NCI-H446 treated with DMSO at 0.1 percent for 48 hours (cell line): ENCODE measurements around the gene DIP2A.
A peak's percentile ranks its signal among the peaks of the same experiment; 100 is the strongest.

Experiments used
- DNase-seq: peaks from one replicate; lab custom pipeline; 2025; lab: John Stamatoyannopoulos, UW

Gene DIP2A, protein sequence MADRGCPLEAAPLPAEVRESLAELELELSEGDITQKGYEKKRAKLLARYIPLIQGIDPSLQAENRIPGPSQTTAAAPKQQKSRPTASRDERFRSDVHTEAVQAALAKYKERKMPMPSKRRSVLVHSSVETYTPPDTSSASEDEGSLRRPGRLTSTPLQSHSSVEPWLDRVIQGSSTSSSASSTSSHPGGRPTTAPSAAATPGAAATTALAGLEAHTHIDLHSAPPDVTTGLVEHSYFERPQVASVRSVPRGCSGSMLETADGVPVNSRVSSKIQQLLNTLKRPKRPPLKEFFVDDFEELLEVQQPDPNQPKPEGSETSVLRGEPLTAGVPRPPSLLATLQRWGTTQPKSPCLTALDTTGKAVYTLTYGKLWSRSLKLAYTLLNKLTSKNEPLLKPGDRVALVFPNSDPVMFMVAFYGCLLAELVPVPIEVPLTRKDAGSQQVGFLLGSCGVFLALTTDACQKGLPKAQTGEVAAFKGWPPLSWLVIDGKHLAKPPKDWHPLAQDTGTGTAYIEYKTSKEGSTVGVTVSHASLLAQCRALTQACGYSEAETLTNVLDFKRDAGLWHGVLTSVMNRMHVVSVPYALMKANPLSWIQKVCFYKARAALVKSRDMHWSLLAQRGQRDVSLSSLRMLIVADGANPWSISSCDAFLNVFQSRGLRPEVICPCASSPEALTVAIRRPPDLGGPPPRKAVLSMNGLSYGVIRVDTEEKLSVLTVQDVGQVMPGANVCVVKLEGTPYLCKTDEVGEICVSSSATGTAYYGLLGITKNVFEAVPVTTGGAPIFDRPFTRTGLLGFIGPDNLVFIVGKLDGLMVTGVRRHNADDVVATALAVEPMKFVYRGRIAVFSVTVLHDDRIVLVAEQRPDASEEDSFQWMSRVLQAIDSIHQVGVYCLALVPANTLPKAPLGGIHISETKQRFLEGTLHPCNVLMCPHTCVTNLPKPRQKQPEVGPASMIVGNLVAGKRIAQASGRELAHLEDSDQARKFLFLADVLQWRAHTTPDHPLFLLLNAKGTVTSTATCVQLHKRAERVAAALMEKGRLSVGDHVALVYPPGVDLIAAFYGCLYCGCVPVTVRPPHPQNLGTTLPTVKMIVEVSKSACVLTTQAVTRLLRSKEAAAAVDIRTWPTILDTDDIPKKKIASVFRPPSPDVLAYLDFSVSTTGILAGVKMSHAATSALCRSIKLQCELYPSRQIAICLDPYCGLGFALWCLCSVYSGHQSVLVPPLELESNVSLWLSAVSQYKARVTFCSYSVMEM (N-terminal part only)

DNA sequence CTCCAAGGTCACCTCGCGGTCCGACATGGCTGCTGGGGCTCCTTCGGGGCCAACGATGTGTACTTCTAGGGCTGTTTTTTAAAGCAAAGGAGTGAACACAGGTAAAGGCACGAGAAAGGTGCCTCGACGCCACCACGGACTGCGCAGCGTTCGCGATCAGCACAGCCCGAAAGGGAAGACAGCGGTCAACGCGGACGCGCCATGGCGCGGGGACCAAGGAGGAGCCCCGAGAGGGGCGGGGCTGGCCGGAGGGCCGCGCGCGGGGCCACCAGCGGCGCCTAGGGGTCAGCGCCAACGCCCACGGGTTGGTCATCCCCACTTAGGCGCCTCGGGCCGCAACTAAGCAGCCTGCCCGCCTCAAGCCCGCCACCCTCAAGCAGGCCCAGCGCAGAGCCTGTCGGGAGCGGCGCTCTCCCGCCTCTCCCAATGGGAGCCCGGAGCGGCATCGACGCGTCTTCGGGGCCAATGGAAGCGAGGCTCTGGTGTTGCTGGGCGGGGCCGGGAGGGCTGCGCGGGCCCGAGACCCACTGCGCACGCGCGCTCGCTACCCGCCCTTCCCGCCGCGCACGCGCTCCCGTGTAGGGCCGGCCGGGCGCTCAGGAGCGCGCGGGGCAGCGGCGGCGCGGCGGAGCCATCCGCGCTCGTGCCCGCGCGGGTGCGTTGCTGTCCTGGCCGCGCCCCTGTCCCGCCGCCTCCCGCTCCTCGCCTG is at the start of gene DIP2A:
DIP2A (plus strand) TSS at position 577 of the 709 bp plus-strand sequence. CDS start 241 bp downstream, outside the sequence.
- peak; percentile 93 for DNase-seq

DNA sequence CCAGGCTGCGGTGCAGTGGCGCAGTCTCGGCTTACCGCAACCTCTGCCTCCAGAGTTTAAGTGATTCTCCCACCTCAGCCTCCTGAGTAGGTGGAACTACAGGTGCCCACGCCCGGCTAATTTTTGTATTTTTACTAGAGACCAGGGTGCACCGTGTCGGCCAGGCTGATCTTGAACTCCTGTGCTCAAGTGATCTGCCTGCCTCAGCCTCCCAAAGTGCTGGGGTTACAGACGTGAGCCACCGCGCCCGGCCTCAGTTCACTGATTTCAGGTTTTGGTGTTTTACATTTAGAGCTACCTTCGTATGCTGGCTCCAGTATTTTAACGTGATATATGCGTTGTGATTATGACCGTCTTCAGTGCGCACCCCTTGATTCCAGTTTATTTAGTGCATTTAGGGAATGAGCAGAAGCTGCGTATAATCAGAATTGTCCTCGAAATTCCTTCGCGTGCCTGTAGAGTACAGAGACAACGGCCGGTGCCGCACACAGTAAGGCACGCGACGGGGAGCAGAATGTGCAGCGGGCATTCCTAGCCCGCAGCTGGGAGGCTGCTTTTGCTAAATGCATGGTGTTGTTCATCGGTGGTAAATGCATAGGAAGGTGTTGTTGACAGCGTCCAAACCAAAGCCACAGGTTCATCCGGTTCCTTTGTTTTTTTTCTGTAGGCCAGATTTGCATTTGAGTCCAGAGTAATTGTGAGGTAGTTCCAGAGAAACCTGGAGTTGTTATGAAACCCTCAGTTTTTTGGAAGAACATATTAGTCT is 48.9 kb upstream of the DIP2A start:
- DNase-seq, result no peak

DNA sequence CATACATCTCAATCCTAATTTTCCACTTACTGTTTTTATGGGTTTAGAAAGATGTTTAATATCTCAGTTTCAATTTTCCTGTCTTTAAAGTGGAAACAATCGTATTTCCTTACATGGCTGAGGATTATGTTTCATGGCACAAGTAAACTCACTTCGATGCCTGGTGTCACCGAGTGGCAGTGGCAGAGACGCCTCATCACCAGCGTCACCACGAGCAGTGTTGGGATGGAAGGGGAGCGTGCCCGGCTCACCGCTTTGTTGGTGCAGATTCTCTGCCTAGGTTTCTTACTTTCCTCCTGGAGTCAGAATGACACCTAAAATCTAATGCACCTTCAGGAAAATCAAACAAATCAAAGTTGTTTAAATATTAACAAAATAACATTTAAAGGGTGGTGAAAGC is 48.2 kb upstream of the DIP2A start:
- DNase-seq, result no peak

DNA sequence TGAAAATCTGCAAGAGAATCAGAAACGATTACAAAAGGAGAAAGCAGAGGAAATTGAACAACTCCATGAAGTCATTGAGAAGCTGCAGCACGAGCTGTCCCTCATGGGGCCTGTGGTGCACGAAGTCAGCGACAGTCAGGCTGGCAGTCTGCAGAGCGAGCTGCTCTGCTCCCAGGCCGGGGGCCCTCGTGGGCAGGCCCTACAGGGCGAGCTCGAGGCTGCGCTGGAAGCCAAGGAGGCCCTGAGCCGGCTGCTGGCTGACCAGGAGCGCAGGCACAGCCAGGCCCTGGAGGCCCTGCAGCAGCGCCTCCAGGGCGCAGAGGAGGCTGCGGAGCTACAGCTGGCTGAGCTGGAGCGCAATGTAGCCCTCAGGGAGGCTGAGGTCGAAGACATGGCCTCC is 47.5 kb upstream of the DIP2A start:
- no peak for DNase-seq

DNA sequence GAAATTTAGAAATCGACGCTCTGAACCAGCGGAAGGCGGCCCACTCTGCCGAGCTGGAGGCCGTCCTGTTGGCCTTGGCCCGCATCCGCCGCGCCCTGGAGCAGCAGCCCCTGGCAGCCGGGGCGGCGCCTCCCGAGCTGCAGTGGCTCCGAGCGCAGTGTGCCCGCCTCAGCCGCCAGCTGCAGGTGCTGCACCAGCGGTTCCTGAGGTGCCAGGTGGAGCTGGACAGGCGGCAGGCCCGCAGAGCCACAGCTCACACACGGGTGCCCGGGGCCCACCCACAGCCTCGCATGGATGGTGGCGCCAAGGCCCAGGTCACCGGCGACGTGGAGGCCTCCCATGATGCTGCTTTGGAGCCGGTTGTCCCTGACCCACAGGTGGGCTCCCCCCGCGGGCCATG is 47.0 kb upstream of the DIP2A start:
- DNase-seq, result no peak

DNA sequence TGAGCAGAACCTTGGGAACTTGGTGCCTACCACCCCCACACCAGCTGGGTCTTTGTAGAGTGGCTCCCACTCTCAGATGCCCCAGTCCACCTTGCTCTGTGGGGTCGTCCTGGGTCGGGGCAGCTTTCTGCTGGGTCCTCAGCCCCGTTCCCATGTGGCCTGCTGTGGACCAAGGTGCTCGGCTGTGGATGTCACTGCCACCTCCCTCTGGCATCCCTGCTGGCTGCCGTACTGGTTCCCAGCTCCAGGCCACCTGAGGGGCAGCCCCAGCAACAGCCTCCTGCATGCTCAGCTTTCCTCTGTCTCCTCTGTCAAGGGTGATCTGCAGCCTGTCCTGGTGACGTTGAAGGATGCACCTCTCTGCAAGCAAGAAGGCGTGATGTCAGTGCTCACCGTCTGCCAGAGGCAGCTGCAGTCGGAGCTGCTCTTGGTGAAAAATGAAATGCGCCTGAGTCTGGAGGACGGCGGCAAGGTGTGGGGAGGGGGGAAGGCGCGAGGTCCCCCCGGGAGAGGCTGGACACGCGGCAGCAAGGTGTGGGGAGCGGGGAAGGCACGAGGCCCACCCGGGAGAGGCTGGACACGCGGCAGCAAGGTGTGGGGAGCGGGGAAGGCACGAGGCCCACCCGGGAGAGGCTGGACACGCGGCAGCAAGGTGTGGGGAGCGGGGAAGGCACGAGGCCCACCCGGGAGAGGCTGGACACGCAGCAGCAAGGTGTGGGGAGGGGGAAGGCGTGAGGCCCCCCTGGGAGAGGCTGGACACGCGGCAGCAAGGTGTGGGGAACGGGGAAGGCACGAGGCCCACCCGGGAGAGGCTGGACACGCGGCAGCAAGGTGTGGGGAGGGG is 45.9 kb upstream of the DIP2A start:
- DNase-seq, result no peak

DNA sequence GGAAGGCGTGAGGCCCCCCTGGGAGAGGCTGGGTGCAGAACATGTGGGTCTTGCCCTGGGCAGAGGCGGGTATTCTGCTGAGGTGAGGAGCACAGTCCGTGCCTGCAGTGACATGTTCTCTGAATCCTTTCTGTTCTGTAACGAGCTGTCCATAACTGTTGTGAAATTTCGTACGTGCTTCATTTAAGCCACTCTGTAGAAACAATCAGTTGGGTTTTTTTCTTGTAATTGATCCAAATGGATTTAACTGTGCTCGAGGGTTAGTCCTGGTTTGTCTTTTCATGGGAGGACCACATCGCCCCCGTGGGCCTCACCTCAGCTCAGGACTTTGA is 45.4 kb upstream of the DIP2A start:
- DNase-seq, result no peak

DNA sequence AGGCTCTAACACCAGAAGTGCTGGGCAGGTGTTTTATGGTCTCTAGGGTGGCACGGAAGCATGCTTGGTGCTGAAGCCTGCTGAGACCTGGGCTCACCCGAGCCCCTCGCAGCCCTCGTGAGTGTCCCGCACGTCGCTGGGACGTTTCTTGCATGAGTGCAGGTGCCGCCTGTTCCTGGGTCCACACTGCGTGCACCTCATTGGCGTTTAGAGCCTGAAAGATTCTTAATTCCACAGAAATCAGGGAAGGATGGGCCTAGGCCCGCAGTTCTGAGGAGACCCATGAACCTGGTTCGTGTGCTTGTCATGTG is 43.8 kb upstream of the DIP2A start:
- DNase-seq, result no peak

DNA sequence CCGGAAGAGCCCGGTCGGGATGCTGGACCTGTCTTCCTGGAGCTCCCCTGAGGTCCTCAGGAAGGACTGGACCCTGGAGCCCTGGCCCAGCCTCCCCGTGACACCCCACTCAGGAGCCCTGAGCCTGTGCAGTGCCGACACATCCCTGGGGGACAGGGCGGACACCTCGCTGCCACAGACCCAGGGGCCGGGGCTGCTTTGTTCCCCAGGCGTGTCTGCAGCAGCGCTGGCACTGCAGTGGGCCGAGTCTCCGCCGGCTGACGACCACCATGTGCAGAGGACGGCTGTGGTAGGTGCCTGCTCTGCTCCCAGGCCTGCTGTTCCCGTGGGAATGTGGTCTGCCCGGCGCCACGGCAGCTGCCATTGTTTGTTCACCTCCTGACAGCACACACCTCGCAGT is 42.1 kb upstream of the DIP2A start:
- no peak for DNase-seq

DNA sequence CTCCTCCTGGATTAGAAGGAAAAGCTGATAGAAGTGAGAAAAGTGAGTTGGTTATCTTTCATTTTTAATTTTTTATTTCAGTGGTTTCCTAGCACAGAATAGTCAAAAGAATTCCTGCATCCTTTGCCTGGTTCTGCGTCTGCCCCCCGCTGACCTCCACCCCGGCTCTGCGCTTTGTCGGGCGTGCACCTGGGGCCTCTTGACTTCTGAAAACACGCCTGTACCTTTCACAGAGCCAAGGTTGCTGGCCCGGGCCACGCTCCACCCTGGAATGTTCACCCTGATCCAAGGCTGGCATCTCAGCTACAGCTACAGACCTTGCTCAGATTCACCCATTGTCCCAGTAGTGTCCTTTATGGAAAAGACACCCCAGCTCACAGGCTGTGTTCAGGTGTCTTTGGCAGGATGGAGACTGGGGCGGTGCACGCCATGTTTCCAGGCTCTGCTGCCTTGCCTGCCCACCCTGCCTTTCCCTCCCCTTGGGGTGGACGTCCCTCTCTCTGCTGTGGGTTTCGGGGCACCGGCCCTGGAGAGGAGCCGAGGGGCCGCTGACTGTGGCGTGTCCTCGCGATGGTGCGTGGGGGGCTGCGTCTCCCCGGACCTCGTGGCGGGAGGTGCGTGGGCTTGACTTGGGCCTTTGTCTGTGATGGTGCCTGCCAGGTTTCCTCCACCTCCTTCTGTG is 40.3 kb upstream of the DIP2A start:
- no peak for DNase-seq

DNA sequence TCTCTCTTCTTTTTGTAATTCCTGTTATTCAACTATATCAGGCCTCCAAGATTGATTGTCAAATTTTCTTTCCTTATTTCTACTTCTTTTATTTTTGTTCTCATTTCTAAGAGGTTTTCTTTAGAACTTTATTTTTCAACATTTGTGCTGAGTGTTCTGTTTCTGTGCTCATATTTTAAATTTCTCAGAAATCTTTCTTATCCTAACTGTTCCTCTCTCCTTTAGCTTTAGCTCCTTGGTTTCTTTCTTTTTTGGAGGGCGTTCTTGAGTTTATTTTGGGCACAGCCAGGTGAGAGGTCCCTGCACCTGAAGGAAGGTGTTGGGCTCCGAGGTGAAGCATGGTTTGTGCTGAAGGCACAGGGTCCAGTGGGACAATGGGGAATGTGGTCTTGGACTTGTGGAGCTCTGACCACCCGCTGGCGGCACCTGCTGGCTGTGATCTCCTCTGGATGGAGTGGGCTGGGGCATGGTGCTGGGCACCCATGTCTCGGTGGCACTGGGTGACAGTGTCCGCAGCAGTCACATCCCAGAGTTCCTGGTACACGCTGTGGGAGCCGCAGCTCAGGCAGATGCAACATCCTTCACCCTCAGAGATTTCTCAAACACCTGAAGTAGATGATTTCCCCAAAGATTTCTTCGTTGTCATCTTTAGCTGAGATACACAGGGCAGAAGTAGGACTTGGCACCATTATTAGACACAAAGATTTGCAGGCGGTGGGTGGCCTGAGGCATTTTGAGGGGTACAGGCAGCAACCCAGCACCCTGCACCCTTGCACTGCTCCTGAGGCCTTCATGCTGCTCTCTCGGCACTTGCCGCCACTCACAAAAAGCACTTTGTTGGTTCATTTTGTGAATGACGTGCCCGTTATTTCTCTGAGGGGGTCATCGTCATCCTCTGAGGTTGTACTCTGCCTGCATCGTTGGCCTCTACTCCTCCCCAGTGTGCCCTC is 38.2 kb upstream of the DIP2A start:
- DNase-seq, result no peak

DNA sequence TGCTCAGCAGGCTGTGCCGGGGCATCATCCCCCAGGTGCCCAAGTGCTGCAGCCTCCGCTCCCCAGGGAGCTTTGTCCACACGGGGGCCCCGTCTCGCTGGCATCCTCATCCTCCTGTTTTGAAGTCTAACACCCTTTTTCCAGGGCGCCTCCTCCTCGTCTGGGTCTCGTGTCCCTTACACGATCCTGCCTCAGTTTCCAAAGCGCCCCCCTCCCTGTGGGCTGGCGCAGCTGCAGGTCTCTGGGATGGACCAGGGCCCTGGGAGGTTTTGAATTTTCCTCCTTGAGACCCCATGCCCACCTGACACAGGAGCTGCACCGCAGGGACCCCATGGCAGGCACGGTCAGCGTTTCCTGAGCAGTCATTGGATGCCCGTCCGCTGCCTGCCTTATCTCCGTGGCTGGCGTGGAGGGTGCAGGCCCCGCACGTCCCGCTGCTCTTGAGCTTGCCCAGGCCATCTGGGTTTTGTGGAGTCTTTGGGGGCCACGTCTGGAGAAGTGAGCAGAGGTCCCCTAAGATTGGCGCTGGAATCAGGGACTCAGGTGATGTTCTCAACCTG is 37.4 kb upstream of the DIP2A start:
- DNase-seq, result no peak

DNA sequence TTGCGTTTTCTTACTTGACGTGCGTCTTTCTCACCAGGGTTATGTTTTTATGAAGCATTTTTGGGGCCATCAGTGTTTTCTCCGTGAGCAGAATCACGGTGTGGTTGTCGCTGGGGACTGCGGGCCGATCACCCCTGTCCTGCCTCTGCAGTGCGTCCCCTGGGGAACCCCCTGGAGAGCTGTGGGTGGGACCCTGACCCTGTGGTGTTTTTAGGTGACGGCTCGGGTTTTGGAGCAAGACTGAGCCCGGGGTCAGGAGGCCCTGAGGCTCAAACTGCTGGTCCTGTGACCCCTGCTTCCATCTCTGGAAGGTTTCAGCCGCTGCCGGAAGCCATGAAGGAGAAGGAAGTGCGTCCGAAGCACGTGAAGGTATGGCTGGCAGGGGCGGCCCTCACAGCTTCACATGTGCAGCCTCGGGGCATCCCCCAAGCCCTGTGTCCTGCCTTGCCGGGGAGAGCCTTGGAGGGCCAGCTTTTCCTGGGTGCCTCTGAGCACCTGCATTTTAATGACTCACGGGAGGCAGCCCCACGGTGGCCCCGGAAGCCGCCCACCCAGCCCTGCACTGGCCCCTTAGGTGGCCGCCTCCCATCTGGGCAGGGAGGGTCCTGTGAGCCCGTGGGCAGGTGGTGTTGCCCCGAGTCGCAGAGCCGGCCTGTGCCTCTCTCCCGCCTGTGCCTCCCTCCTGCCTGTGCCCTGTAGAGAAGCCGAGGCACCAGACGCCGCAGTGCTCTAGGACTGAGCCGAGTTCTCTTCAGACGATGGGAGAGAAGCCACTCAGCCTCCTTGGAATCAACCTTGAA is 36.7 kb upstream of the DIP2A start:
- DNase-seq, result no peak

DNA sequence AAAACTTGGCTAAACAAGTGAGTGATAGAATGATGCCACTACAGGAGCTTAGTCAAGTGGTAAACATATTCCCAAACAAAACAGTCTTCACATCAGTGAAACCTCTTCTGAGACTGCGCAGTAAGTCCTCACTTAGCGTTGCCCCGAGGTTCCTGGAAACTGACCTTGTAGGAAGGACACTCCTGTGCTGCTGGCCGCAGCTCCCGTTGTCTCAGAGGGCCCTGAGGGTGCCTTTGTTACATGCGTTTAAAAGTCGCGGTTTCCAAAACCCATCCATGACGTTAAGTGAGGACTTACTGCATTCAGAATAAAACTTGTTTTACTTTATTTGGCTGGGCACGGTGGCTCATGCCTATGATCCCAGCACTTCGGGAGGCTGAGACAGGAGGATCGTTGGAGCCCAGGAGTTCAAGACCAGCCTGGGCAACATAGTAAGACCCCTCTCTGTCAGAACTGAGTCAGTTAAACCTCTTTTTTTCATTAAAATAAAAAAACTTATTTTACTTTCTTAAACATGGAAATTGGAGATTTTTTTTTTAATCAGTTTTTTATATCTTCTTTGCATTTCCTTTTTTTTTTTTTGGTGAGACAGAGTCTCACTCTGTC is 36.0 kb upstream of the DIP2A start:
- DNase-seq, result no peak

DNA sequence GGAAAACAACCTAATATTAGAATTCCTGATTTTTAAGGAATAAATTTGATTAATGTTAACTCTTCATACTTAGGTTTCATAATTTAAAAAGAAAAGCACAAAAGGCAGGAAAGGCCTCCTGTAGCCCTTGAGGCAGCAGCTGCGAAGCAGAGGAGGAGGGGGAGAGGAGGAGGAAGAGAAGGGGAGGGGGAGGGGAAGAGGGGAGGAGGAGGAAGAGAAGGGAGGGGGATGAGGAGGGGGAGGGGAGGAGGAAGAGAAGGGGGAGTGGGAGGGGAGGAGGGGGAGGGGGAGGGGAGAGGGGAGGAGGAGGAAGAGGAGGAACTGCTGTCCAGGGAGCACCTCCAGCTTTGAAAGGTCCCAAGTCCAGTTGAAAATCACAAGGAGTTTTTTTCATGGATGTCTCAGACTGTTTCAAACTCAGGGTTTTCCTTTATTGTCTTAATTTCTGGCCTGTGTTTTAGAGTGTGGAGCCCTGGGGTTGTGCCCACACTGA is 35.1 kb upstream of the DIP2A start:
- DNase-seq, result no peak

DNA sequence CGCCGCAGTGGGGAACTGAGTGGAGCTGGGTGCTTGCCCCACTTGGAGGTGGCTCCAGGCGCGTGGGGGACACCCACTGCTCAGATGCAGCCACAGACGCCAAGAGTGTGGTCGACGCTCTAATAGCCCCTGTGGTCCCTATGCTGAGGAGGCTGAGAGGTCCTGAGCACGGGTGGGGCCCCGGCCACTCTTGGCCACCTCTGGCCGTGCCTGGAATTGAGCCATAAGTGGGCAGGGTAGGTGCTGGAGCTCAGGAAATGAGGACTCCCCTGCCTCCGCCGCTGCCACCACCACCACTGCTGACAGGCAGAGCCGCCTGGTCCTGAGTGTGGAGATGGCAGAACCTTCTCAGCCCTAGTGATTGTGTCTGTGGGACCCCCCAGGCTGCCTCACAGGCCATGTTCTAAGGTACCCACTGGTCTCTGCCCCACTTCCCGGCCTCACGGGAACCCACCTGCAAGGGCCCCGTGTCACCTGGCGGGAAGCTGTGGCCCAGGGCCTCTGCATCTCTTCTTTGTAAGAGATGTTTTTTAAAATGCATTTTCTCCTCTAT is 34.6 kb upstream of the DIP2A start:
- DNase-seq, result no peak

DNA sequence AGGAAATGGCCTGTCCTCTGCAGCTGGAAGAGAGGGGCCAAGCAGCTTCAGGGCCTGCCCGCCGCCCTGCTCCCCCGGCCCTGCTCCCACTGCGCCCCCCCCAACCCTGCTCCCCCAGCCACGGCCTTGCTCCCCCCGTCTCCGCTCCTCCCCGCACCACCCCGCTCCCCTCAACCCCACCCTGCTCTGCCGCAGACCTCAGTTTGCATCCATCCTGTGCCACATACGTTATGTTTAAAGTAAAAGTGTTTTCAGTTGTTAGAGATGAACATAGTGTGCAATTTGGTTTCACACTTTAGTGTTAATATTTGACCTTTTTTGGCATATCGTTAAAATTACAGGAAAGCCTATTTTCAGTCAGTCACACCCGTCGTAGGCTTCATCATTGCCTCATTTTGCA is 34.1 kb upstream of the DIP2A start:
- no peak for DNase-seq
